ENCODE data around the gene RAD51B. TPM values are rescaled to one million over a fixed set of nuclear protein-coding genes. Genes with fewer than 3 reads are reported as not detected.

Gene RAD51B
- total RNA-seq, 1 experiment from 2014 or later, result 20.0 TPM

DNA sequence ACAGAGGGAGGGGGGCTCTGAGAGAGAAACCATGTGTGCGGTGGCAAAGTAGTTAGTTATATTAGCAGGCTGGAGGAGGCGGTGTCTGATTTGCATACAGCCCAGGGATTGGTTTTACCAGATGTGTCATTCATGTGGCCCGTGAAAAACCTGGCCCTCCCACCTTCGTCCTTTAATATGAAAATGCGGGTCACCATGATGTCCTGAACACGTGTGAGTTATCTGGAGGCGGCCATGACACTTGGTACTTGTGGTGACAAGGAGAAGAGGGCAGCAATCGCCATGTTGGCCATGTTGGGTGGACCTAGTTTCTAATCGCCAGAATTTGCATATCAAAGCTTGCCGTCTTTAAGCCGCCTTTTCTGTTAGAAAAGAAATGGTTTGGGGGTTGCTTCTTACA lies 108.8 kb downstream of the RAD51B start:
- ATAC-seq (no peak), DNase-seq (ENCODE audit: low read depth, low spot score) (no peak)
- Histone ChIP-seq H3K27ac (ENCODE audit: low read depth, low read length) (no peak overlapping the region), H3K9me3 (ENCODE audit: control insufficient read depth in 1 of 2, insufficient read depth in 1 of 2, low read depth in 1 of 2, low read length in 2 of 2) (no peaks in the 10 kb centered on the region), H3K36me3 (ENCODE audit: control insufficient read depth in 1 of 2, insufficient read depth in 2 of 2, low read length in 2 of 2) (no peaks in the 10 kb centered on the region), H3K27me3 (ENCODE audit: insufficient read depth, low read length) (no peaks in the 10 kb centered on the region), H3K79me2 (ENCODE audit: insufficient read depth, low read length) (no peaks in the 10 kb centered on the region), H2AFZ (ENCODE audit: low read depth, low read length, poor library complexity, severe bottlenecking) (no peak overlapping the region), H4K20me1 (ENCODE audit: insufficient read depth) (no peaks in the 10 kb centered on the region), H3K4me3 (replicated peaks in 1 of 2; ENCODE audit: low read depth in 1 of 2, low read length in 2 of 2) (no peak overlapping the region), H3K4me1 (ENCODE audit: control insufficient read depth in 1 of 2, insufficient read depth in 2 of 2, low read length in 2 of 2) (peaks cover 0 to 4% of the 10 kb centered on the region in 2 experiments; a peak in 1 of 4 replicates), H3K4me2 (ENCODE audit: low read length) (no peak overlapping the region), H3K9ac (ENCODE audit: low read length) (no peak overlapping the region), H3K9me2 (ENCODE audit: insufficient read depth) (no peaks in the 10 kb centered on the region)
- ChIA-PET POLR2A (no interaction called here), CTCF (no interaction called here), RAD21 (ENCODE audit: low non-redundant PET in 1 of 2, low total read pairs in 2 of 2, uncharacterized antibody in 2 of 2, unreplicated experiment in 2 of 2) (no interaction called here)
- no peak for TF ChIP-seq FOSL1 (IDR thresholded peaks at IDR 0.05; ENCODE audit: low read depth)
- BruUV-seq (replicated peaks), result no TSS peak
- intact Hi-C loops (cut with micrococcal nuclease), result loop anchor here (10.0 kb wide), 1 partner anchor 1176 kb away; no protein-coding TSS in a partner anchor

DNA sequence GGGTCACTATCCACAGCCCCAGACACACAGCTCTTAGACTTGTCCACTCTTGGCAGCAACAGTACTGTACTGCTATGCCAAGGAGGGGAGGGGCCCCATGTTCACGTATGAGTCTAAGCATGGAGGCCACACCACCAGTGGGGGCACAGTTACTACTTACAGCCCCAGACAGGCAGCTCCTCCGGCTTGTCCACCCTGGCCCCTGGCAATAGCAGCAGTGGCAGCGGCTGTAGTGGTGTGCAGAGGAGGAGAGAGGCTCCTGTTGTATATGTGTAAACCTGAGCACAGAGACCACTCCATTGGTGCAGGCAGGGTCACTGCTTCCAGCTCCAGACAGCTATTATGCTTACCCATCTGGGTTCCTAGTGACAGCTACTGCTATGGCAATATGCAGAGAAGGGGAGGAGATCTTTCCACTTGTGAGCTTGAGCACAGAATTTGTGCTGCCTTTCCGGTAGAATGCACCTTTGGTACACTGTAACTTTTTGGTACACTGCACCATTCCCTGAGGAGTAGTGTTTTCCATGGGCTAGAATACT lies 113.2 kb downstream of the RAD51B start:
- H3K9me2 ChIP-seq (ENCODE audit: insufficient read depth), result no peaks in the 10 kb centered on the region
- H3K27ac ChIP-seq (ENCODE audit: low read depth, low read length), result peak overlapping the region; percentile 49; the same call in 1 of the 2 replicates
- H3K36me3 ChIP-seq (ENCODE audit: control insufficient read depth in 1 of 2, insufficient read depth in 2 of 2, low read length in 2 of 2), result no peaks in the 10 kb centered on the region
- peaks cover 5 to 18% of the 10 kb centered on the region in 2 experiments; a peak in 1 of 4 replicates for H3K4me1 ChIP-seq (ENCODE audit: control insufficient read depth in 1 of 2, insufficient read depth in 2 of 2, low read length in 2 of 2)
- no peaks in the 10 kb centered on the region for H3K9me3 ChIP-seq (ENCODE audit: control insufficient read depth in 1 of 2, insufficient read depth in 1 of 2, low read depth in 1 of 2, low read length in 2 of 2)
- RAD21 ChIA-PET (ENCODE audit: low non-redundant PET in 1 of 2, low total read pairs in 2 of 2, uncharacterized antibody in 2 of 2, unreplicated experiment in 2 of 2), result no interaction called here
- POLR2A ChIA-PET, result interaction anchor here (1.2 to 1.4 kb wide), 2 partner anchors 856 to 883 kb away, joined by 3 read pairs; no protein-coding TSS in a partner anchor
- TF ChIP-seq, protein P1, sequence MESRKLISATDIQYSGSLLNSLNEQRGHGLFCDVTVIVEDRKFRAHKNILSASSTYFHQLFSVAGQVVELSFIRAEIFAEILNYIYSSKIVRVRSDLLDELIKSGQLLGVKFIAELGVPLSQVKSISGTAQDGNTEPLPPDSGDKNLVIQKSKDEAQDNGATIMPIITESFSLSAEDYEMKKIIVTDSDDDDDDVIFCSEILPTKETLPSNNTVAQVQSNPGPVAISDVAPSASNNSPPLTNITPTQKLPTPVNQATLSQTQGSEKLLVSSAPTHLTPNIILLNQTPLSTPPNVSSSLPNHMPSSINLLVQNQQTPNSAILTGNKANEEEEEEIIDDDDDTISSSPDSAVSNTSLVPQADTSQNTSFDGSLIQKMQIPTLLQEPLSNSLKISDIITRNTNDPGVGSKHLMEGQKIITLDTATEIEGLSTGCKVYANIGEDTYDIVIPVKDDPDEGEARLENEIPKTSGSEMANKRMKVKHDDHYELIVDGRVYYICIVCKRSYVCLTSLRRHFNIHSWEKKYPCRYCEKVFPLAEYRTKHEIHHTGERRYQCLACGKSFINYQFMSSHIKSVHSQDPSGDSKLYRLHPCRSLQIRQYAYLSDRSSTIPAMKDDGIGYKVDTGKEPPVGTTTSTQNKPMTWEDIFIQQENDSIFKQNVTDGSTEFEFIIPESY (IDR thresholded peaks at IDR 0.05; ENCODE audit: extremely low read depth, insufficient replicate concordance, low read length), result no peak
- TF ChIP-seq ZFX (IDR thresholded peaks at IDR 0.05) (no peak), SRF (IDR thresholded peaks at IDR 0.05; ENCODE audit: low read depth) (no peak)
- H3K4me3 ChIP-seq (replicated peaks in 1 of 2; ENCODE audit: low read depth in 1 of 2, low read length in 2 of 2), result no peak overlapping the region
- H4K20me1 ChIP-seq (ENCODE audit: insufficient read depth), result no peaks in the 10 kb centered on the region
- intact Hi-C loops (cut with micrococcal nuclease), result loop anchor here (10.0 kb wide), 1 partner anchor 348 kb away; no protein-coding TSS in a partner anchor
- no peaks in the 10 kb centered on the region for H3K79me2 ChIP-seq (ENCODE audit: insufficient read depth, low read length)
- BruUV-seq (replicated peaks), result no TSS peak
- ATAC-seq (no peak), DNase-seq (ENCODE audit: low read depth, low spot score) (no peak)
- H3K27me3 ChIP-seq (ENCODE audit: insufficient read depth, low read length), result no peaks in the 10 kb centered on the region
- H3K9ac ChIP-seq (ENCODE audit: low read length), result no peak overlapping the region
- no peak overlapping the region for H2AFZ ChIP-seq (ENCODE audit: low read depth, low read length, poor library complexity, severe bottlenecking)
- no peak overlapping the region for H3K4me2 ChIP-seq (ENCODE audit: low read length)
- CTCF ChIA-PET, result interaction anchor here (1.7 to 3.0 kb wide), 3 partner anchors 11 to 317 kb away, joined by 6 to 11 read pairs (median 8); no protein-coding TSS in a partner anchor

All from HCT116 (cell line).